Stimulated activated CD4-positive, alpha-beta T cell treated with anti-CD3 and anti-CD28 coated beads, Interleukin-4, amount 100 ng/mL, for 1 hour (primary cell): ENCODE data around the gene CCDC82.

ENCODE experiments used
- DNase-seq: peaks from one replicate; pipeline ENCODE4 v3.0.0-alpha.2; 2020

The CCDC82 gene

DNA sequence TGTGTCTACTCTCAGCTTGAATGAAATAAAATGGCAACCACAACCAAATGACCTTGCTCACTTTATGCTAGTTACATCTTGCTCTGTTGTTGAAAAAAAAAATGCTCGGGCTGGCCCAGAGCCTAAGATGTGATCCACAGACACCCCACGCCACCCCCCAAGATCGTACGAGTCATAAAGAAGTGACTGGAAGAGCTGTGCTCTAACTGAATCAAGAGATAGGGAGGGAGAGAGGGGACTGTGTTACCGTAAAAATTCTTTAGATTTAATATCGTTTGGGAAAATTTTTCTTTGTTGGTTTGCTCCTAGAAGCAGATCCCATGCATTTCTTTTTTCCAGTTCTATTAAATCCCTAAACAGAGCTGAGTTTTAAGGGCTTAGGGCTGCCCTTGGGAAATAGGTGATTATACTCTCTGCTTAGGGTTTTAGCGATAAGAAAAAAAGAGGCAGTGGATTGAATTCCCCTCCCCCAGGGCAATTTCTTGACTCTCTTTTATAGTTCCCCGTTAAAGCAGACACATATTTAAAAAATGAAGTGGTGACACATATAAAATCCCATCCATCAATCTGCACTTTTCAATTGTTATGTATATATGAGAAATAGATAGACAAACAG is 61.2 kb downstream of the CCDC82 start:
- DNase-seq, result no peak

DNA sequence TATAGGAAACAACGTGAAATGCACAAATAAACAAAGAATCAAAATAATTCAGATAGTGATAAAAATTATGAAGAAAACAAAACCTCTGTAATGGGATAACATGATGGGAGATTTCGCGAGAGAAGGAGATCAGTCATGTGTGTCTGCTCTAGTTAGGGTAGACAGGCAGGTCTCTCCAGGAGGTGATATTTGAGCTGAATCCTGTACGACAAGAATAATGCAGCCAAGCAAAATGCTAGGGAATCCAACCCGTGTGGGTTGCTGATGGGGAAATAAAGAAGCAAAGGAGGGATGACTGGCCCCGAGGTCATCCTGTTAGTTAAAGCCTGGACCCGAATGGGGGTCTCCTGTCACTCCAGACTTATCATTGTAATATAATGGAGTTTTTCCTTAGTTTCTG is 62.8 kb downstream of the CCDC82 start:
- DNase-seq, result no peak

DNA sequence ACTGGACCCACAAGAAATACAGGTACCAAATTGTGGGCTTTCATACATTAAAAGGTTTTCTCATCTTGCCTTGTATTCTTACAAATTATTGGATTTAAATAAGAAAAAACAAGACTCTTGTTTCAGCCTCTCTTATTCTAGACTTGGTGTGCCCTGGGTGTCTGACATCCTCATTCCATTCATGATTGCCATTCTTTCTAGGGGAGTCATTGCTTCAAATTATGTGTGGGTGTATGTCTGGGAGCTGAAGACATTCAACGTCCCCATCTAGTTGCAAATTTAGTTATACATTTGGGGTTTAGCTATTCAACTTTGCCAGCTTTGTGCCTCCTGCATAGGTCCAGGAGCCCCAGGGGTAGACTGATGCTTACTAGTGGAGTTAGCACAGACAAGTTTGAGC is 64.8 kb downstream of the CCDC82 start:
- no peak for DNase-seq

DNA sequence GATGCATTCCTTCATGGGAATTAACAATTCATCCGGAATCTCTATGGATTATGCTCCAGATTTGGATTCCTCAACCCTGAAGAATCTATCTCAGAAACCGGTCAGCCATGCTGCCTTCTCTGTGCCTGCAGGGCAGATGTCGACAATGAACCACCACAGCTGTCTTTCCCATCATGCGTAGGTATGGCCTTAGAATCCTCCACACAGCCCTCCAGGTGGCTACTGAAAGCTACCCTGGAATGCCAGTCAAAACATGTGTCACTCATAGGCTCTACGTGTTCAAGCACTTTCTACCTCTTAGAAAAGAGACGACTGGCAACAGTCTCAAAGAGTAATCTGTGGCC is 66.1 kb downstream of the CCDC82 start:
- no peak for DNase-seq

DNA sequence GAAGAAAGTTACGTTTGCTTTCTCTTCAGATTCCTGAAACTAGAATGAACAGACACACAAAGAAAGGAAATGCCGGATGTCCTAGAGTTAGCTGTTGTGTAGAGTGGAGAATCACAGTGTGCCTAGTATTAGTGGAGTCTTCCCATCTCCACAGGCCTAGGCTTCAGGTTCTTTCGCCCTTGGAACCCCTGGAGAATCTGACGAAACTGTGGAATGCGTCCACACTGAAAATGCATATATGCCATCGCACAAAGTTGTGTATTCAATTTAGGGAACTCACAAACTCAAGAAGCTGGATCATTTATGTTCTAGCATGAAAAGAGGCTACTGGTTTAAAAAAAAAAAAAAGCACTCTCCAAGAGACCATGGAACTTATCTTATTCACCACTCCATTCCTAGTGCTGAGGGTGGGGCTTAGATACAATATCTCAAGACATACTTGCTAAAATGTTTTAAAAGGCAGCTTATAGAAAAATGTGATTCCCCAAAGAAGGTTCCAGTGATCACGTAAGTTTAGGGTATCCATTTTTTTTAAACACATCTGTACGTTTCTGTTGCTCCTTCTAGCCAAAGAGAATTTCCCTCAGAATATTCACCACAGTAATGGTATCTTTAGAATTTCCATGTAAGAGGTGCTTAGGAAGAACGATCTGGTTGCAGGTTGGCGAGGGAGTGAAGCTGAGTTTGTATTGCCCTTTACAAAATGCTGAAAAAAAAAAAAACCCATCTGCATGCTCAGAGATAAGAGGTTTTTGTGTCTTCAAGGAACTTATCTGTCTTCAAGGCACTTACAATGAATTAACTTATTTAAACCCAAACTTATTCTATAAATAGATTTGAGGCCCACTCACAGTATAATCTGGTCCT is 66.7 kb downstream of the CCDC82 start:
- no peak for DNase-seq

DNA sequence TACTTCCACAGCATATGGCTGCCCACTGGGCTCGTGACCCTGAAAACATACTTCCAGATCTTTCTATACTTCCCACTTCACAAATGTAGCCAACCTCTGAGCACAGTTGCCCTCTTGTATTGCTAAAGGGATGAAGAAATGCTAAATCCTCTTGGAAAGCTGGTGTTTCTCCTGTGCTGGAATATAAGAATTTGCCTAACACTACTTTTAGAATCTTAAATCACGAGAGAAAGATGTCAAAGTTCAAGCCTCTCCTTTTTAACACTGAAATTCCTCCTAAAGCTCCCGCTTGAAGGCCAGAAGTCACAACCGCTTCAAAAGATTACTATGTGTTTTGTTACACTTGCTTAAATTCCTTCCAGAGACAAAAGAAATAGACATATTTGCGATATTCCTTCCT is 68.6 kb downstream of the CCDC82 start:
- DNase-seq, result no peak

DNA sequence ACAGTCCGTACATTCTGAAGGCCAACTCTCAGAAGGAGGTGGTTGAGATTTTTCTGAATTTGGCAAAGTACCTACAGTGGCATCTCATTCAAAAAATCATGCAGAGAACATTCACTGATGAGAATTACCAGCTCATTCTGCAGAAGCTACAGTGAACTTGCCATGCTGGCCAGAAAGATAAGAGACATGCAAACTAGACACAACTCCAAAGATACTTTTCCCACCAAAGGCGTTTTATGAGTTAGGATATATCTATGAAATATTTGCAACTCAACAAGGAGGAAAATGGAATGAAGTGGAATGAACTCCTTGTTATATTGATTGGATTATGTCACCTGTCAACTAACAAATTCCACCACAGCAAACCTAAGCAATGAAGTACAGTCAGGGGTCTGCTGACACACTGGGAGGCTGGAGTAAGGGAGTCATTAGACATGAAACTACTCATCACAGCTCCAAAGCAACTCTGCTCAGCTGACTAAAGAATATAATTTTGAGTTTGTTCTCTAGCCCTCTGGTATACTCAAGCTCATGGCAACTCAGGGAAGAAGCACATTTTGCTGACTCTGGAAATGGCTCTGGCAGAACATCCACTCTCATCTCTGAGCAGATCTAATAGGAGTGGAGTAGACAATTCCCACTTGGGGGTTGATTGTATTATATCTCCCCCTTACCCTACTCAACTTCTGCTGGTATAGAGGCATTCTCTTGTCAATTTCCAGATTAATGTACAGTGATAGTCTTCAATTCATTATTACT is 69.6 kb downstream of the CCDC82 start:
- no peak for DNase-seq

DNA sequence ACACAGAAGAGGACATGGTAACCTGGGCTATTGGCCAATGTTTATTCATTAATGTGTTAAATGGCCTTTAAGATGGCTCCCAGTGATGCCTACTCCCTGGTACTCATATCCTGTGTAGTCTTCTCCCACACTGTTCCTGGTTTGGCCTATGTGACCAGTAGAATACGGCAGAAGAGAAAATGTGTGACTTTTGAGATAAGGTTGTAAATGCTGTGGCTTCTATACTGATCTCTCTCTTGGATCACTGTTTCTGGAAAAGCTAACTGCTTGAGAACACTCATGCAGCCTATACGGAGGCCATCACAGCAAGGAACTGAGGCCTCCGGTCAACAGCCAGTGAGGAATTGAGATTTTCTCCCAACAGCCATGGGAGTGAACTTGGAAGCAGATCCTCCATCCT is 70.9 kb downstream of the CCDC82 start:
- no peak for DNase-seq

DNA sequence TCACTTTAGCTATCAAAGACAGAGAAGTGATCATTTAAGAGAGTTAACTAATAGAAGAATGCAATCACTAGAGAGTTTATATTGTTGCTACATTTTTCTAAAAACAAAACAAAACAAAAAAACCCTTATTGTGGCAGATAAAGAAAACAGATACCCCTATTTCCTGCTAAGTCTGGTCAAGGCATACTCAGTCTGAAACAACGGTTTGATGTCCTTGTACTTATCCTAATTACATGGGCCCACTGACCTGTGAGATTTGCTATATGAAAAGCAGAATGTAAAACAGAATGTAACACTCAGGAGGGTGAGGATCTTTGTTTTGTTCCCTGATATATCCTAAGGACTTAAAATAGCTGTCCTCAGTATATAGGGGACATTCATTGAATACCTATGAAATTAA is 71.3 kb downstream of the CCDC82 start:
- no peak for DNase-seq

DNA sequence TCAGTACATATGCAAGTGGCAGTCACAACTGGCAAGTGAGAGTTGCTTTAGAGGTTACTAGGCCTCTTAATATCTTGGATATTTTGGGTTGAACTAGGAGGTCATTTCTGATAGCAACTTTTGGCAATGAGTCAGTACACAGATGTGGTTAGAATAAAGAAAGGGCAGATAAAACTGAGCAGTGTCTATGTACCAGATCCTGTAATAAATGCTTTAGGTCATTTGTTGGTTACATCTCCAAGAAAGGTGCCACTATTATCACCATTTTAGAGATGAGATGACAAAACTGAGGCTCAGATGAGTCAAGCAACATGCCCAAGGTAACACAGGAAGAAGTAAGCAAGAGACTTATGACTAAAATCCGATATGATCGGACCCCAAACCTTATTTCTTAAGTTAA is 71.7 kb downstream of the CCDC82 start:
- no peak for DNase-seq

DNA sequence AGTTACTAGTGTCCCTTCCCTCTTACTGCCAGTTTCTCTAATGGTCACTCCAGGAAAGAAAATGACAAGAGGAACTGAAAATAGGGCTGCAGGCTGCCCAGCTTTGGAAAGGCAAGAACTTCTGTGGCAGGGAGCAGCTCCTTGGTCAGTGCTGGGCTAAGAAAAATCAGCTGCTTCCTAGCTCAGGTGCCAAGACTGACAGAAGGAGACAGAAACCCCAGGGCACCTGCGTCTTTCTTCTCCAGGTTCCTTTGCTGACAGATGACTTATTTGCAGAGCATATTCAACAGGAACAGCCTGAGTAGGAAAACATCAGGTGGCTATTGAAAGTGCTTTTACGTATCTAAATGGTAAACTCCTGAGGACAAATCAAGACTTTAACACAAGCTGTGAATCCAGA is 72.1 kb downstream of the CCDC82 start:
- no peak for DNase-seq

DNA sequence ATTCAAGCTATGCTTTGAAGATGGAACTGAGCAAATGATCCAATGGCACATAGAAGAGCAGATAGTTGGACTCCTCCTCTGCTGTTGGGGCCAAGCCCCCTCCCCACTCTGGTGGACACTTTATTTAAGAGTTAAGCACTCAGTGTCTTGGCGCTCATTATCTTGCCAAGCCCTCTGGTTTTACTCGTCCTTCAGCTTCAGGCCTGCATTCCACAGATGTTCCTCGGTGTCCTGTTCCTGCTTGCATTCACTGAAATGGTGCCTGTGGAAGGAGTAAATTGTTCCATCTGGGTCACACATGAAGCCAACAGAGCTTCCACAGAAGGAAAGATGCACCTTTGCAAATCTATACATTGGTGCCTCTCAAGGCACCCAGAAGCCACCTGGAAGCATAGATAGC is 72.8 kb downstream of the CCDC82 start:
- DNase-seq, result no peak

DNA sequence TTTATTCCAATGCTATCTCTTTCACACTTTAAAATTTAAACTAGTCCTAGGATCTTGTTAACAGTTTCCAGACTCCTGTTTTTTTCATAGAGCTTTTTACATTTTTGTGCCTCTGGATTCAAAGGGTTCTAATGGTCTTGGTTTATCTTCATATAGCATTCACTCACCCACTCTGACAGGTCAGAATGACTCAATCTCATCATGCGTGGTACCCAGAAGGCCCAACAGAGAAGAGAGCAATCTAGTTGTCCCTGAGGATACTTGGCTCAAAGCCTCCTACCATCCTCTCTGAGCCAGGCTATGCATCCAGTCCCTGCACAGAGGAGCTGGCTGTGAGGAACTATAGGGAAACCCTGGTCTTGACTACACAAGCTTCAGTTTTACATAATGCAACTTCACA is 74.2 kb downstream of the CCDC82 start:
- no peak for DNase-seq

DNA sequence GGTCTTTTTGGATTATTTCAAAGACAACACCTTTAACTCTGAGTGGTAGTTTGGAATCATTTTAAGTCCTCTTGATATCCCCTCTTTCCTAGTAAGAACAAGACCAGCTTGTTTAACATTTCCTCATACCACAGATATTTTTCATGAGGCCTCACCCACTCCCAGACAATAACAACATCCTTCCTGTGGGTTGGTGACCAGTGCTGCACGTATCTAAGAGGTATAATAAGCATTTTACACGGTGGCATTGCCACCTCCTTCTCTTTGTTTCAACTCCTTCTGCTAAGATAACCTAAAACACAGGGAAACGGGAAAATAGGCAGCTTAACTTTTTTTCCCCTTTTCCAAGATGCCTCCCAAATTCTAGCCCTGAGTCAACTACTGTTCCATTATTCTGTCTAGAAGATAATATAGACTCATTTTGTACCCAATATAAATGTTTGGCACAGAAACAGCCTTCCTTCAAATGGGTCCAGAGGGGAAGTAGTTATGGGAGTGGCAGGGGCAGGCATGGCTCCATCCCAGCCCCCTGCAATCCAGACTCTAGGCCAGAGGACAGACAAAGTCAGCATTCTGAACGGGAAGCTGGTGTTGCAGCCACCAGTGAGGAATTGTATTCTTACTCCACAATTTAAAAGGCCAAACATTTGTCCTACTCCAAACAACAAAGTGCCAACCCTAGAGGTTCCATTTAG is 75.2 kb downstream of the CCDC82 start:
- DNase-seq, result no peak

DNA sequence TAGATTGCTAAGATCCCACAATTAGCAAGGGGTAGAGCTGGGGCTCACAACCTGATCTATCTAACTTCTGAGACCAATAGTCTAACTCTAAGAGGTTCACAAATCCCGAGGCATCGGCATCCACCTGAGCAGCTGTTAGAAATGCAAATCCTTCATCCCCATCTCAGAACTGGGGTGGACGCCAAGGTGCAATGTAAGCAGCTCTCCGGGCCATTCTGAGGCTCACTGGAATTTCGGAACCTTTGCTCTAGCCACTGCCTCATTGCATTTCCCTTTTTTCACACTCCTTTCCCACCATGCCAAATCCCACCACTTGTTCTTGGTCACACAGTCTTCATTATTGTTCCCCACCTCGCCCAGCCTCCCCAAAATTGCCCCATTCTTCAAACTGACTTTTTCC is 76.5 kb downstream of the CCDC82 start:
- no peak for DNase-seq

DNA sequence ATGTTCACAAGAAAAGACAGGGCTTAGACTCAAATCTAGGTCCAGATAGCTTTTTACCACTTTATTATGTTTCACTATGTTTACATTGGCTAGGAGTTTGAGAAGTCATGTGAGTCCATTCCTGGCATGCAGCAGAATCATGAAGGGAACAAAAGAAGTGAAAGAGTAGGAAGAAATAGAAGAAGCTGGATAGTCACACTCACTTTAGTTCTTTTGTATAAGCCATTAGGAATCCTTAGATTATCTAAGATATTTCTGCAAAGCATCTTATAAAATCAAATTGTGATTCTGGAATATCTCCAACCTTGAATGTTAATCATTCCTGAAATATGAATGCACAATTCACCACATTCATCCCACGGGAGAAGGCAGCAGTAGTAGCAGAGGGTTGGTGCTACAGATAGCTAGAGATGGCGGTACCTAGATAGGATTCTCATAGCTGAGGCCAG is 78.6 kb downstream of the CCDC82 start:
- no peak for DNase-seq

DNA sequence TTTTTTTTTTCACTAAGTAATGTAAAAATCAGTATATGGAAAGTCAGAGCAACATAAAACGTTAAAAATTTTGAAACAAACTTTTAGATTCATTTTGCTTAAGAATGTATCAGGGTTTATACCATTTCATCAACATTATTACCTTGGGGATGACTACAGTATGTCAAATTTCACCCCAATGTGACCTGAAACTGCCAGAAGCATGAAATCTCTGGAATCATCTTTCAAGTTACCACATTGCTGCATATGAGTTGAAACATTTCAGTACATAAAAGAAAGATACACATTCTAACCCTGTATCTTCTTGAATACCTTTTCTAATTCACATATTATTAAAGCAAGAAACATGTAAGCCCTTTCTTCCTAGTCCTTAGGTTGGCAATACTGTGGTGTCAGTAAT is 79.5 kb downstream of the CCDC82 start:
- DNase-seq, result no peak

DNA sequence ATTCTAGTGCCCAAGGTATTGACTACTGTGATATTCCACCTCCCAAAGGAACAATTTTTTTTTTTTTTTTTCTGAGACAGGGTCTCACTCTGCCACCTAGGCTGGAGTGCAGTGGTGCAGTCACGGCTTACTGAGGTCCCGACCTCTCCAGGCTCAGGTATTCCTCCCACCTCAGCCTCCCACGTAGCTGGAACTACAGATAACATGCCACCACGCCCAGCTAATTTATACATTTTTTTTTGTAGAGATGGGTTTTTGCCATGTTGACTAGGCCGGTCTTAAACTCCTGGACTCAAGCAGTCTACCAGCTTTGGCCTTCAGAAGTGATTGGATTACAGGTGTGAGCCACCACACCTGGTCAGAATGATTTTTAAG is 80.1 kb downstream of the CCDC82 start:
- DNase-seq, result no peak

DNA sequence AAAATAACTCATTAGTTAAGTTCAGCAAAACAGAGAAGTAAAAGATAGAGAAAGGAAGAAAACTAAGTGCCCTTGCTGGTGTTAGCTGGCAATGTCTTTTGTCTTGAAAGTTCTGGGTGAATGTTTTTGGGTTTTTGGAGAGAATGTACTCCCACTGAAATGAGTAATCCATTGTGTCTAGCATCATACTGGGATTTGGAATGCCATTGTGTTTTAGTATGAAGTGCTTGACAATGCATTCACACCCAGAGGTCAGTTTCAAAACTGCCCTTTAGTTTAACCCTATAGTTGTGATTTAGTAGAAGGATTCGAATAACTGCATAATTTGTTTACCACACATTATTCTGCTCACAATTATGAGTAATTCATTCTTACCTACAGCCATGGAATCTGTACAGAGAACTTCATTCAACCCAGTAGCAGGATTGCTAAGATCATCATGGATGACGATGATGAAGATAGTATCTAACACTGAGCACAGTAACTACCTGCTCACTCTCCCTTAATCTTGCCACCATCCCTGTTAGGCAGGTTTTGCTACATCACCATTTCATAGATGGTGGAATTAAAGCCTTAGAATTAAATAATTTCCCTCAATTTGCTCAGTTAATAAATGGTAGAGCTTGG is 80.6 kb downstream of the CCDC82 start:
- no peak for DNase-seq

DNA sequence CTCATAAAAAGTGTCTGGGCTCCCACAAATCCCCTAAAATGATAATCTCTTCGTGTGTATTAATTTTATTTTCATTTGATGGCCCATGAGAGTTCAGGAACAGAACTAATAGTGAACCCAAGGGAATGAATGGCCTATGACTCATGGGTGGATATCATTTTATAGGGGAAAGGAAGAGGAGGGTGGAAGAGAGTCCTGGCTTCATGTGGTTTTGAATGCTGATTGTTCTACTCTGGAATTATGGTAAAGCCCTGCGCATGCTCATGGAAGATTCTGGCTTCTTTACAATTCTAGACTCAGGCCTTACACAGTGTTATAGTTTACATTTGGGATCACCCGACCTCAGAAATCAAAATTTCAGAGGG is 82.0 kb downstream of the CCDC82 start:
- DNase-seq, result no peak

DNA sequence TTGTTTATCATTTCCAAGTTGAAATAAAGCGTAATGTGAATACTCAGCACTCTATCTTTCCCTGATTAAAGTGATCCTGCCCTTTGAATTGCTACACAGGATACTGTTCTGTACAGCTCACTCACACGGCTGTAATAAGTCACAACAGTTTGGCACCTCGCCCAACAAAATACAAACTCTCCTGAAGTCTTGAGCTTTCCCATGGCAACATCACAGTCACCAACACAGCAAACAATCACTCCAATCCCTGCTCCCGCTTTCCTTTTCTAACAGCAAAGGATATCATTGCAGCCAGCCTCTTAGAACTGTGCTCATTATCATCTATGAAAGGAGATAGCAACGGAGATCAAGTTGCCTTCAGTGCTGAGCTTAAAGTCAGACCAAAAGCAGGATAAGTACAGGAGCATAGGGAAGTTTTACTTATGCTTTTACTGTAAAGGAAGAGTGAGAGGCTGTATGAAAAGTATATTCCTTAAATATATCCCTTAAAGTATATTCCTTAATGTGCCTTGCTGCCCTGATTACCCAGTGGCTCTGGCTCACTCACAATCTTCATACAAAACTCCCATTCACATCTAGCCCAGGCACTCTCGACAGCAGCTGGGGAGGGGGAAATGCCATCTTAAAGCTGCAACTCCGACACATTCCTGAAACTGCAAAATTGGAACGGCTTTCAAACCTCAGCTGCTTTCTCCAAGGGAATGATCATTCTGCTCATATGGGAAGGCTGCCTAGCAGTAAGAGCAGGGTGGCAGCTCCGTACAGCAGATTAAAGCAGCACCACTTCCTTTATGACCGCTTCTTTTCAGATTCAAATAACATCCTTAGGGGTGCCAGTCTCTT is 82.6 kb downstream of the CCDC82 start:
- no peak for DNase-seq

DNA sequence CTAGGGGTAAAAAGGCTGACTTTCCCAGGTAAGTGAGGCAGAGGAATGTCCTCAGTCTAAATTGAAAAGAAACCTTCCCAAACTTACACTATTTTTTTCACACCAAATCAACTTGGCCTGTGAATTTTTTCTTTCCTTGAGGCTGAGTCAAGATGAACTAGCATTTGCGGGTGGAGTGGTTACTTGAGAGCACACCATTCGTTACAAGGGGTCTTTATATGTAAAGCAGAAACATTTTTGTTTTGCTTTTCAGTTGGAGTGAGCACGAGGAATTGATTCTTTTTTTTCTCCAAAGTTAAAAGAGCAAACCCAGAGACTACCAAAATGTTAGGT is 83.1 kb downstream of the CCDC82 start:
- no peak for DNase-seq
